Measurements from ENCODE around the gene MYO1D.

Gene MYO1D

DNA sequence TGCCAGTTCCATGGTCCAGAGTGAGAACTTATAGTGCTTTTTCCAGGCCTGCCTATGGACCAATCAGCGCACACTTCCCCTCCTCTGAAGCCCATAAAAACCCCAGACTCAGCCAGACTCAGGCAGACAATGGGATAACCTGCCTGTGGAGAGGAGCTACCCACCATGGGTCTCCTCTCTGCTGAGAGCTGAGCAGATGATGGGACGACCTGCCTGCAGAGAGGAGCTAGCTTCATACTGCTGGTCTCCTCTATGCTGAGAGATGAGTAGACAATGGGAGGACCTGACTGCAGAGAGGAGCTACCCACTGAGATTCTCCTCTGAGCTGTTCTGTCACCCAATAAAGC is 144.7 kb downstream of the MYO1D start:
- no CpG with 5 or more reads among the region's 2 CpGs for WGBS, 2 donors (ENCODE audit: extremely low coverage in 2 of 2, insufficient read length in 2 of 2, insufficient replicate concordance in 1 of 2)
- H3K18ac ChIP-seq (ENCODE audit: low read length): no peak overlapping the region

GRCh38 chr17:32731556-32732295 is 145.2 kb downstream of the MYO1D start:
- no peaks in the 10 kb centered on the region for H3K79me1 ChIP-seq (ENCODE audit: low read depth, low read length)
- no peak overlapping the region for H3K4ac ChIP-seq (ENCODE audit: low read length)
- no peak for DNase-seq (ENCODE audit: low spot score)
- H3K14ac ChIP-seq (ENCODE audit: low read length): peak overlapping the region; percentile 82
- H2AK5ac ChIP-seq (ENCODE audit: low read depth, low read length): peak overlapping the region; percentile 81
- no peak overlapping the region for H2AFZ ChIP-seq (ENCODE audit: low read length)
- no peak overlapping the region for H2BK5ac ChIP-seq (ENCODE audit: low read length)
- H3K9me3 ChIP-seq (replicated peaks in 1 of 2; ENCODE audit: control insufficient read depth in 2 of 2, insufficient read depth in 1 of 2, low read depth in 1 of 2, low read length in 2 of 2): peaks cover 4 to 5% of the 10 kb centered on the region in 2 donors
- H3K27ac ChIP-seq (replicated peaks; ENCODE audit: low read length): no peak overlapping the region
- peak overlapping the region; percentile 48 for H3K18ac ChIP-seq (ENCODE audit: low read length)
- no peak overlapping the region for H4K91ac ChIP-seq (ENCODE audit: low read depth, low read length, poor library complexity)
- no peaks in the 10 kb centered on the region for H3K36me3 ChIP-seq (replicated peaks in 1 of 2; ENCODE audit: control insufficient read depth in 2 of 2, insufficient read depth in 2 of 2, low read length in 2 of 2)
- no CpG with 5 or more reads among the region's 13 CpGs for WGBS, 2 donors (ENCODE audit: extremely low coverage in 2 of 2, insufficient read length in 2 of 2, insufficient replicate concordance in 1 of 2)
- H3K23ac ChIP-seq (ENCODE audit: low read depth, low read length, poor library complexity): peak overlapping the region; percentile 65
- H4K8ac ChIP-seq (ENCODE audit: low read depth, low read length): no peak overlapping the region
- H3K27me3 ChIP-seq (ENCODE audit: control insufficient read depth in 3 of 3, insufficient read depth in 3 of 3, low read depth in 1 of 3, low read length in 3 of 3): no peaks in the 10 kb centered on the region
- H2BK15ac ChIP-seq (ENCODE audit: low read length): no peak overlapping the region
- no peak overlapping the region for H3K4me2 ChIP-seq (ENCODE audit: insufficient read depth, low read length, poor library complexity, severe bottlenecking)
- H3K9ac ChIP-seq (ENCODE audit: low read depth, low read length, poor library complexity): no peak overlapping the region
- H2BK120ac ChIP-seq (ENCODE audit: low read depth, low read length): no peak overlapping the region
- H3K4me1 ChIP-seq (ENCODE audit: control insufficient read depth in 2 of 2, insufficient read depth in 1 of 2, low read depth in 1 of 2, low read length in 2 of 2): no peaks in the 10 kb centered on the region
- H2BK12ac ChIP-seq (ENCODE audit: low read length): peak overlapping the region; percentile 41
- no peak overlapping the region for H3K4me3 ChIP-seq (ENCODE audit: low read length in 2 of 2)

More for the DNA sequence above, 144.7 kb downstream of the MYO1D start:
- Histone ChIP-seq H3K36me3 (replicated peaks in 1 of 2; ENCODE audit: control insufficient read depth in 2 of 2, insufficient read depth in 2 of 2, low read length in 2 of 2) (no peaks in the 10 kb centered on the region), H3K4me1 (ENCODE audit: control insufficient read depth in 2 of 2, insufficient read depth in 1 of 2, low read depth in 1 of 2, low read length in 2 of 2) (no peaks in the 10 kb centered on the region), H2BK12ac (ENCODE audit: low read length) (no peak overlapping the region), H2BK5ac (ENCODE audit: low read length) (no peak overlapping the region), H3K9ac (ENCODE audit: low read depth, low read length, poor library complexity) (no peak overlapping the region), H2AK5ac (ENCODE audit: low read depth, low read length) (peak overlapping the region; percentile 81), H2AFZ (ENCODE audit: low read length) (no peak overlapping the region), H3K27me3 (ENCODE audit: control insufficient read depth in 3 of 3, insufficient read depth in 3 of 3, low read depth in 1 of 3, low read length in 3 of 3) (no peaks in the 10 kb centered on the region), H2BK120ac (ENCODE audit: low read depth, low read length) (no peak overlapping the region), H3K14ac (ENCODE audit: low read length) (no peak overlapping the region), H4K8ac (ENCODE audit: low read depth, low read length) (no peak overlapping the region), H3K23ac (ENCODE audit: low read depth, low read length, poor library complexity) (no peak overlapping the region), H3K9me3 (replicated peaks in 1 of 2; ENCODE audit: control insufficient read depth in 2 of 2, insufficient read depth in 1 of 2, low read depth in 1 of 2, low read length in 2 of 2) (peaks cover 4 to 5% of the 10 kb centered on the region in 2 donors), H4K91ac (ENCODE audit: low read depth, low read length, poor library complexity) (no peak overlapping the region), H3K79me1 (ENCODE audit: low read depth, low read length) (no peaks in the 10 kb centered on the region), H3K4ac (ENCODE audit: low read length) (no peak overlapping the region), H2BK15ac (ENCODE audit: low read length) (no peak overlapping the region), H3K27ac (replicated peaks; ENCODE audit: low read length) (no peak overlapping the region), H3K4me2 (ENCODE audit: insufficient read depth, low read length, poor library complexity, severe bottlenecking) (no peak overlapping the region), H3K4me3 (ENCODE audit: low read length in 2 of 2) (no peak overlapping the region)
- DNase-seq (ENCODE audit: low spot score): no peak

DNA sequence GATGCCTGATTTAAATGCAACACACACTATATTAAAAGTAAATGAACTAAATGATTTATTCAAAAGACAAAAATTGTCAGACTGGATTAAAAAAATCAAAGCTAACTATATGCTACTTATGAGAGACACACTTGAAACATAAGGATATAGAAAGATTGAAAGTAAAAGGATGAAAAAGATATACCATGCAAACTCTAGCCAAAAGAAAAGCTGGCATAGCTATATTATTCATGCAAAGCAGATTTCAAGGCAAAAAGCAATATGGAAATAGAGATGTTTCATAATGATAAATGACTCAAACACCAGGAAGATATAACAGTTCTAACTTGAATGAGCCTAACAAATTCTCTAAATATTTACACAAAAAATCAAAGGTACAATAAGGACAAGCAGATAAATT is 149.2 kb downstream of the MYO1D start:
- Histone ChIP-seq H2BK120ac (ENCODE audit: low read depth, low read length) (no peak overlapping the region), H3K79me1 (ENCODE audit: low read depth, low read length) (no peaks in the 10 kb centered on the region), H3K36me3 (replicated peaks in 1 of 2; ENCODE audit: control insufficient read depth in 2 of 2, insufficient read depth in 2 of 2, low read length in 2 of 2) (no peaks in the 10 kb centered on the region), H2BK15ac (ENCODE audit: low read length) (no peak overlapping the region), H3K23ac (ENCODE audit: low read depth, low read length, poor library complexity) (no peak overlapping the region), H4K91ac (ENCODE audit: low read depth, low read length, poor library complexity) (no peak overlapping the region), H3K4ac (ENCODE audit: low read length) (no peak overlapping the region), H3K9ac (ENCODE audit: low read depth, low read length, poor library complexity) (no peak overlapping the region), H3K4me2 (ENCODE audit: insufficient read depth, low read length, poor library complexity, severe bottlenecking) (no peak overlapping the region), H2AK5ac (ENCODE audit: low read depth, low read length) (no peak overlapping the region), H3K27me3 (ENCODE audit: control insufficient read depth in 3 of 3, insufficient read depth in 3 of 3, low read depth in 1 of 3, low read length in 3 of 3) (no peaks in the 10 kb centered on the region), H2AFZ (ENCODE audit: low read length) (no peak overlapping the region), H3K4me3 (ENCODE audit: low read length in 2 of 2) (no peak overlapping the region), H4K8ac (ENCODE audit: low read depth, low read length) (no peak overlapping the region), H3K18ac (ENCODE audit: low read length) (no peak overlapping the region), H2BK5ac (ENCODE audit: low read length) (no peak overlapping the region), H3K14ac (ENCODE audit: low read length) (no peak overlapping the region), H2BK12ac (ENCODE audit: low read length) (no peak overlapping the region), H3K27ac (replicated peaks; ENCODE audit: low read length) (no peak overlapping the region), H3K9me3 (replicated peaks in 1 of 2; ENCODE audit: control insufficient read depth in 2 of 2, insufficient read depth in 1 of 2, low read depth in 1 of 2, low read length in 2 of 2) (peaks cover 5 to 9% of the 10 kb centered on the region in 2 donors), H3K4me1 (ENCODE audit: control insufficient read depth in 2 of 2, insufficient read depth in 1 of 2, low read depth in 1 of 2, low read length in 2 of 2) (no peaks in the 10 kb centered on the region)
- DNase-seq (ENCODE audit: low spot score): no peak

DNA sequence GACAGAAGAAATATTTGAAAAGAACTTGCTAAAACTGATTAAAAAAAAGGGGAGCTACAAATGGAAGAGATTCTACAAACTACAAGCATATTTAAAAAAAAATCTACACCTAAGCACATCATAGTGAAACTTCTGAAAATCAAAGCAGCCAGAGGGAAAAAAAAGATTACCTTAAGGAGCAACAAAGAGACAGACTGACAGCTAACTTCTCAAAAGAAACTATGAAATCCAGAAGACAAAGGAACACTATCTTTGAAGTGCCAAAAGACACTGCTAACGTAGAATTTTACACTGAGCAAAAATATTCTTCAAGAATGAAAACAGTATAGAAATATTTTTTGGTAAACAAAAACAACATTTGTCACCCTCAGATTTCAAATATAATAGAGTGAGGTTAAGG is 151.2 kb downstream of the MYO1D start:
- Histone ChIP-seq H3K36me3 (replicated peaks in 1 of 2; ENCODE audit: control insufficient read depth in 2 of 2, insufficient read depth in 2 of 2, low read length in 2 of 2) (no peaks in the 10 kb centered on the region), H2AK5ac (ENCODE audit: low read depth, low read length) (no peak overlapping the region), H2BK15ac (ENCODE audit: low read length) (no peak overlapping the region), H3K18ac (ENCODE audit: low read length) (no peak overlapping the region), H3K4me1 (ENCODE audit: control insufficient read depth in 2 of 2, insufficient read depth in 1 of 2, low read depth in 1 of 2, low read length in 2 of 2) (no peaks in the 10 kb centered on the region), H3K27ac (replicated peaks; ENCODE audit: low read length) (no peak overlapping the region), H3K4ac (ENCODE audit: low read length) (no peak overlapping the region), H2BK12ac (ENCODE audit: low read length) (no peak overlapping the region), H4K91ac (ENCODE audit: low read depth, low read length, poor library complexity) (no peak overlapping the region), H3K23ac (ENCODE audit: low read depth, low read length, poor library complexity) (no peak overlapping the region), H3K4me2 (ENCODE audit: insufficient read depth, low read length, poor library complexity, severe bottlenecking) (no peak overlapping the region), H4K8ac (ENCODE audit: low read depth, low read length) (no peak overlapping the region), H2BK120ac (ENCODE audit: low read depth, low read length) (no peak overlapping the region), H3K27me3 (ENCODE audit: control insufficient read depth in 3 of 3, insufficient read depth in 3 of 3, low read depth in 1 of 3, low read length in 3 of 3) (no peaks in the 10 kb centered on the region), H2BK5ac (ENCODE audit: low read length) (no peak overlapping the region), H3K14ac (ENCODE audit: low read length) (no peak overlapping the region), H2AFZ (ENCODE audit: low read length) (no peak overlapping the region), H3K9me3 (replicated peaks in 1 of 2; ENCODE audit: control insufficient read depth in 2 of 2, insufficient read depth in 1 of 2, low read depth in 1 of 2, low read length in 2 of 2) (peaks cover 0 to 6% of the 10 kb centered on the region in 2 donors), H3K4me3 (ENCODE audit: low read length in 2 of 2) (no peak overlapping the region), H3K9ac (ENCODE audit: low read depth, low read length, poor library complexity) (no peak overlapping the region), H3K79me1 (ENCODE audit: low read depth, low read length) (no peaks in the 10 kb centered on the region)
- no peak for DNase-seq (ENCODE audit: low spot score)
- no CpG with 5 or more reads among the region's 1 CpG for WGBS, 2 donors (ENCODE audit: extremely low coverage in 2 of 2, insufficient read length in 2 of 2, insufficient replicate concordance in 1 of 2)
